NCI-H460 (cell line): ENCODE results near the gene LENG1. TPM values are rescaled to one million over a fixed set of nuclear protein-coding genes. Genes with fewer than 3 reads are reported as not detected.

Experiments used
- DNase-seq: peaks from one replicate; pipeline ENCODE4 v3.0.0-alpha.2; 2016; ENCODE audit warnings: low read depth; ENCODE audit errors: extremely low read depth
- total RNA-seq: library from RNA; depleted of rRNA; stranded (reverse); fragments of >200 nt; shearing (Covaris generic); gene quantifications from 2 replicates; pipeline ENCODE4 v1.2.3, GENCODE V29; 2014; rRNA removed

Gene LENG1
- total RNA-seq, 1 experiment from 2014 or later = 7.7 TPM

DNA sequence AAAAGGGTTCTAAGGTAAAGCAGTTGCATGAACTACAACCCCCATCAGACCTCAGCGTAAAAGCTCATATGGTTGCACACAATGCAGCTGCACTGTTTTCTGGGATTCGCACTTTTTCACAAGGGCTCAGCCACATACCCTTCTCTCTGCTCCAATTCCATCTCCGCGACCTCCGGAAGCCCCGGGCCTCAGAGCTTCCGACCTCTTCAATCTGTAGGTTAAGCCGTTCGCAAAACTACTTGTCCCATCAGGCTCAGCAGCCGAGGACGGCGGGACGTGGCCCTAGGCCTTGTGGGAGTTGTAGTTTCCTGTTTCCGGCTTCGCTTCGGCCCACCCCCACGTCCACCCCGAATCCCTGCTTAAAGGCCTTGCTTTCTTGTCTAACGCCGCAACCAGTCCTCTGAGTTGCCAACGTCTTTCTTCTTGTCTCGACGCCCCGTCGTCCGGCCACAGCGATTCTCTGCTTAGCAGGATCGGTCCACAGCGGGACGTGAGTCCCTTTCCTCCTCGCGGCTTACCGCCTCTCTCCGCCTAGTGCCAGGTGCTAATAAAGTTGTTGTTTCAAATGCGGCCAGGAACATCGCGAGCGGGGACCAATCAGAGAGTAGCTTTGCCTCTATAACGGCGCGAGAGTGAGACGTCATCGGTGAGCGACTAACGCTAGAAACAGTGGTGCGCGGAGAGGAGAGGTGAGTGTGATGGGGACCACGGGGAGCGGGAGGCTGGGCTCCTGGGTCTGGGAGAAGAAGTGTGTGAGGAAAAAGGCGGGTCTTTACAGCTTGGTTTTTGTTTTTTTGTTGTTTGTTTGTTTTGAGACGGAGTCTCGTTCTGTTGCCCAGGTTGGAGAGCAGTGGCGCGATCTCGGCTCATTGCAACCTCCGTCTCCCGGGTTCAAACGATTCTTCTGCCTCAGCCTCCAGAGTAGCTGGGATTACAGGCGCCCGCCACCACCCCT lies 44.1 kb downstream of the LENG1 start, which contains the start of the genes PRPF31 and TFPT:
Gene PRPF31 (plus strand): TSS at position 646 of the 955 bp plus-strand sequence. CDS start 2,525 bp downstream, outside the sequence.
Gene TFPT (minus strand): TSS at position 549 of the 955 bp plus-strand sequence. CDS start 388 bp downstream, at position 161.
- DNase-seq = peak; percentile 96

DNA sequence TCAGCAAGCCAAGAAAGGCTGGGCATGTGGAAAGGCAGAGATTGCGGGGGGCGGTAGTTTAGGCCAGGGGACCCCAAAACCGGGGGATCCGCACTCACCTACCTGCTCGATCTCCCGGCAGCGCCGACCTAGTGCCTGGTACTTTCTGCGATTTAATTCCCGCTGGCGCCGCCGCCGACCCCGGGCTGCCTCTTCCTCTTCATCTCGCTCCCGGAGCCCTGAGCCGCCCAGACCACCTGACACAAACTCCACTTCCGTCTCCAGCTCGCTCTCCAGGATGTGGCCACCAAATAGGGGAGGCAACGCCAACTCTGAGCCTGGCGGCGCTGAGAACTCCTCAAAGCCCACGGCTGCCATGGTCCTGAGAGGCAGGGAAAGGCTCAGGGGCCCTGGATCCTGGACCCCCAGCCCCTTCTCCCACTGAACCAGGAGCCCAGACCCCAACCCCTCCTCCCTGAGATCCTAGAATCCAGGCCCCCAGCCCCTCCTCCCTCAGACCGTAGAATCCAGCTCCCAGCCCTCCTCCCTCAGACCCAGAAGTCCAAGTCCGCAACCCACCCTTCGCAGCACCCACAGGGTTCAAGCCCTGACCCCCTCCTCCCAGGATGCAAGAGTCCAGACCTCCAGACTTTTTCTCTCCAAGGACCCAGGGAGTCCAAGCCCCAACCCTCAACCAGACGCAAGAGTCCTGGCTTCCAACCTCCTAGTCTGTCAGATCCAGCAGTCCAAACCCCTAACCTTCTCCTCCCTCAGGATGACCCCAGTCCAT lies 45.0 kb downstream of the LENG1 start:
- DNase-seq = no peak

DNA sequence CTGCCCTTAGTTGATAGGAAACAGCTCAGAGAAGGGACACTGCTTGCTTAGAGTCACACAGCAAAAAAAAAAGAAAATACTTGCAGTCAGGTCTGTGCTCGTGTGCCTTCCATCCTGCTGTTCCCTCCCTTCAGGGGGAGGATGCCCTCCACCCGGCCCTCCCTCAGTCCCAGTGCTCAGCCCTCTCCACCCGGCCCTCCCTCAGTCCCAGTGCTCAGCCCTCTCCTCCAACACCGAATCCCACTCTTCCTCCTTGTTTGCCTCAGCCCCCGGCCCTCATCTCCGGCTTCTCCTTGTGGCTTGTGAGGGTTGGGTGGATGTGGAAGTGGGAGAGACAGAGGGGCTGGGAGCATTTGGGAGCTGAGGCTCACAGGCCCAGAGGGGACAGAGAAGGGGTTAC lies 49.9 kb downstream of the LENG1 start:
- no peak for DNase-seq

DNA sequence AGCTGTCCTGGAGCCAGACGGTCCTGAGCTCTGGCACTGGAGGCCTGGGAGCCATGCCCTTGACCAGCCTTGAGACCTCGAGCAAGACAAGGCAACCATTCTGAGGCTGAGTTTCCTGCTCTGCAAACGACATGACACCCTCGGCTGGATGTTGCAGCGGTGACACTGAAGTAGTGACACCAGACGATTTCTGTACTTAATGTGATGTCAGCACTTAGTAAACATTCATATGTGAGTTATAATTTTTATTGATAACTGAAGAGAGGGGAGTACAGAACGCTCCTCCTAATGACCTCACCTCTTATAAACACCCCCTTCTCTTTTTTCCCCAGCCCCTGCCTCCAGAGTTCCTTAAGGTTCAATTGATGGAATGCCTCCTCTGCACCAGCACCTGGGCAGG lies 51.0 kb downstream of the LENG1 start:
- no peak for DNase-seq

DNA sequence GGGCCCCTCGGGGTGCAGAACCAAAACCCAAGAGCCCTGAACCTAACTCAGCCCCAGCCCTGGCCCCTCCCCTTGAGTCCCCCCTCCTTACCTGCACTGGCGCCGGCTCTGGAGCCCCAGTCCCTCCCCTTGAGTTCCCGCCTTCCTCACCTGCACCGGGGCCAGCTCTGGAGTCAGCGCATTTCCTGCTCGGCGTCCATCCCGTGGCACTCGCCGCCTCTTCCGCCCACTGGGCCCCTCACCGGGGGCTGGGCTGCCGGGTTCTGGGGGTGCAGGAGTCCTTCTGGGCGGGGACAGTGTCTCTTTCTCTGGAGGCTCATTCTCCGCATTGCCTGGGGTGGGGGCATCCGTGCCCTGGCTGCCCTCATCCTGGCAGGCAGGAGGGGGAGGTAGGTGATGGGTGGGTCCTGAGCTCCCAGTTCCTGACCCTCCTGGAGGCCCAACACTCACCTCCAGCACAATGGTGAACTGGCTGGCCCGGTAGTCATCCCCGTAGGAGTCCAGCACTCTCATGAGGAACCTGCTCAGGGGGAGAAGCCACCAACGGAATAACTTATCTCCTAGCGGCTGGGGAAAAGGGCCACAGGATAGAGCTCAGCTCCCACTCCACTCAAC lies 51.5 kb downstream of the LENG1 start:
- DNase-seq = no peak

DNA sequence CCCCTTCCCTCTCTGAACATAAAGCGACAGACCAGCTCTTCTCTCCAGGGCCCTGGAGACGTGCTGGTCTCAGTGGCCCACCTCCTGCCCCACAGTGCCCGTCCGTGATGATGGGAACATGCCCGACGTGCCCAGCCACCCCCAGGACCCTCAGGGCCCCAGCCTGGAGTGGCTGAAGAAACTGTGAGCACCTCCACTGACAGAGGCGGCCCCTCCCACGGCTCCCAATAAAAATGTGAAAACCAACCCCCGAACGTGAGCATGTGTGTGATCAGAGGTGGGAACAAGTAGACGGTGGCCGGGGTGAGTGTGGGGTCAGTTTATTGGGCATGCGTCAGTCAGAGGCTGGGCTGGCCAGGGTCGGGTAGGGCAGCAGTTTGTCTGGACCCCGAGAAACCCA lies 52.8 kb downstream of the LENG1 start:
- no peak for DNase-seq

DNA sequence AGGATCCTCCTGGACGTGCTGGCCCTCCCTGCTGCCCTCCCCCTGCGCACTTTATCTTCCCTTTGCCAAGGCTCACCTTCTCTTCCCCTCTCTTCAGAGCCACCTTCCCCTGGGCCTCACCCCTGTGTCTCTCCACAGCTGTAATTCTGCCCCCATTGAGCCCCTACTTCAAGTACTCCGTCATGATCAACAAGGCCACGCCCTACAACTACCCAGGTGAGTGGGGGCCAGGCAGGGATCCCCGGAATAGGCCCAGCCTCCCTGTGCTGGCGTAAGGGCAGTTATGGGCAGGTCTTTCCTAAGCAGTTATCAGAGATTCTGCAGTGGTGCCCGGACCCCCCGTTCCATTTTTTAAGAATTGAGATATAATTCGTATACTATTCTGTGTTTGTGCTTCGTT lies 53.7 kb downstream of the LENG1 start:
- no peak for DNase-seq

Other genes starting within 250 kb of the LENG1 start
- gene CACNG8, start 196.8 kb downstream of the LENG1 start, total RNA-seq = 0.58 and 0.84 TPM in 2 replicates
- gene CACNG6, start 168.1 kb downstream of the LENG1 start, total RNA-seq = 4.6 and 4.9 TPM in 2 replicates
- gene VSTM1, start 95.8 kb downstream of the LENG1 start, total RNA-seq = not detected in 2 replicates
- not detected in 2 replicates for gene TARM1, start 78.4 kb downstream of the LENG1 start, total RNA-seq
- 0.22 and 0.32 TPM in 2 replicates for gene OSCAR, start 58.9 kb downstream of the LENG1 start, total RNA-seq
- gene NDUFA3, start 56.9 kb downstream of the LENG1 start, total RNA-seq = 31.8 and 38.6 TPM in 2 replicates
- 8.3 and 10.2 TPM in 2 replicates for gene TFPT, start 44.1 kb downstream of the LENG1 start, total RNA-seq
- 28.5 and 34.1 TPM in 2 replicates for gene PRPF31, start 44.0 kb downstream of the LENG1 start, total RNA-seq
- gene CNOT3, start 22.0 kb downstream of the LENG1 start, total RNA-seq = 12.3 and 19.2 TPM in 2 replicates
- 0.30 and 0.63 TPM in 2 replicates for gene TMC4, start 13.4 kb upstream of the LENG1 start, total RNA-seq
- 27.5 and 28.9 TPM in 2 replicates for gene MBOAT7, start 29.9 kb upstream of the LENG1 start, total RNA-seq
- 27.3 and 38.4 TPM in 2 replicates for gene TSEN34, start 31.6 kb upstream of the LENG1 start, total RNA-seq
- 2,109 and 2,437 TPM in 2 replicates for gene RPS9, start 41.1 kb upstream of the LENG1 start, total RNA-seq
- not detected in 2 replicates for gene LILRB3, start 63.3 kb upstream of the LENG1 start, total RNA-seq
- not detected in 2 replicates for gene LILRA6, start 83.1 kb upstream of the LENG1 start, total RNA-seq
- not detected in 2 replicates for gene LILRB5, start 97.6 kb upstream of the LENG1 start, total RNA-seq
- gene LILRB2, start 121.4 kb upstream of the LENG1 start, total RNA-seq = not detected in 2 replicates
- gene LILRA5, start 153.4 kb upstream of the LENG1 start, total RNA-seq = not detected in 2 replicates
- not detected in 2 replicates for gene LILRA4, start 179.4 kb upstream of the LENG1 start, total RNA-seq
- gene LAIR1, start 205.2 kb upstream of the LENG1 start, total RNA-seq = not detected in 2 replicates